HepG2 (cell line): Measurements from ENCODE around the gene LRRC19. TPM values are rescaled to one million over a fixed set of nuclear protein-coding genes. Genes with fewer than 3 reads are reported as not detected.

Experiments used
- ATAC-seq: fragments of 200-7000 bp; cut with Tn5 transposase; 3 replicates; pipeline ENCODE4 v1.9.1; 2020; ENCODE audit warnings: mild to moderate bottlenecking, moderate library complexity
- BruUV-seq: library from RNA; stranded (reverse); fragments of 400-500 nt; replicated peaks from 2 replicates; lab custom pipeline; 2021; lab: Mats Ljungman, UMichigan
- CTCF ChIA-PET: fragments of 300-600 bp; formaldehyde crosslinking; extraction: SDS; loops from one replicate; lab custom pipeline; 2021; ENCODE audit warnings: low total read pairs, inconsistent platforms, low intra/inter-chr PET ratio; lab: Yijun Ruan, JAX
- POLR2A ChIA-PET: fragments of 350-600 bp; sonication (Branson Sonifier 250); formaldehyde crosslinking; loops from one replicate; lab custom pipeline; 2020; ENCODE audit warnings: antibody characterized with exemption, inconsistent platforms; lab: Yijun Ruan, JAX
- DNase-seq: peaks from one replicate; pipeline ENCODE4 v3.0.0-alpha.2; 2015; ENCODE audit warnings: low spot score
- FAIRE-seq: peaks from 3 replicates; lab custom pipeline; 2011; peaks lifted over from hg19 to GRCh38; lab: Jason Lieb, UNC
- H2AFZ ChIP-seq: one replicate; pipeline ENCODE4 v1.6.1; 2011; ENCODE audit warnings: low read length, inconsistent platforms
- H3K27ac ChIP-seq: fragments of 300-600 bp; 3 replicates; pipeline ENCODE4 v1.8.0; 2011; ENCODE audit warnings: mixed run types, mild to moderate bottlenecking, mixed read lengths, low read length, inconsistent platforms; ENCODE audit not compliant: insufficient read depth; ENCODE audit errors: extremely low read length
- H3K27me3 ChIP-seq, 2 experiments: fragments of 200-600 bp in 1 of 2; 2 replicates in 1 of 2; 3 replicates in 1 of 2; pipeline versions ENCODE4 v1.6.0 to v1.8.0; 2011; ENCODE audit warnings: low read length in 2 of 2, mild to moderate bottlenecking in 2 of 2, moderate library complexity in 2 of 2, inconsistent platforms in 1 of 2; ENCODE audit not compliant: insufficient read depth in 2 of 2, control insufficient read depth in 1 of 2
- H3K36me3 ChIP-seq, 2 experiments: fragments of 200-600 bp in 1 of 2; replicated peaks in 1 of 2; 2 replicates in 1 of 2; 3 replicates in 1 of 2; pipeline versions ENCODE4 v1.5.1 to v1.8.0; 2011; ENCODE audit warnings: low read length in 2 of 2, inconsistent platforms in 1 of 2; ENCODE audit not compliant: insufficient read depth in 2 of 2, control insufficient read depth in 1 of 2
- H3K4me1 ChIP-seq: 2 replicates; pipeline ENCODE4 v1.5.1; 2012; ENCODE audit warnings: low read length, inconsistent platforms; ENCODE audit not compliant: insufficient read depth
- H3K4me2 ChIP-seq: 2 replicates; pipeline ENCODE4 v1.6.0; 2011; ENCODE audit warnings: low read depth, low read length, inconsistent platforms
- H3K4me3 ChIP-seq, 3 experiments: fragments of 200-600 bp in 1 of 3; sonication (generic), shearing (Covaris generic) in 1 of 3; replicated peaks in 1 of 3; 2 replicates each; pipeline ENCODE4 v1.5.1; 2011 to 2016; ENCODE audit warnings: low read length in 3 of 3, inconsistent platforms in 2 of 3, low read depth in 2 of 3, mild to moderate bottlenecking in 2 of 3, control low read depth in 1 of 3, mixed read lengths in 1 of 3; ENCODE audit not compliant: insufficient read depth in 1 of 3
- H3K79me2 ChIP-seq: one replicate; pipeline ENCODE4 v1.6.1; 2011; ENCODE audit warnings: low read length, inconsistent platforms; ENCODE audit not compliant: insufficient read depth
- H3K9ac ChIP-seq: 2 replicates; pipeline ENCODE4 v1.6.0; 2011; ENCODE audit warnings: mild to moderate bottlenecking, low read depth, low read length, inconsistent platforms; ENCODE audit not compliant: insufficient read depth
- H3K9me3 ChIP-seq: 2 replicates; pipeline ENCODE4 v1.5.1; 2012; ENCODE audit warnings: mild to moderate bottlenecking, low read length
- H4K20me1 ChIP-seq: 2 replicates; pipeline ENCODE4 v1.6.0; 2011; ENCODE audit warnings: inconsistent platforms, mild to moderate bottlenecking, low read length, moderate library complexity; ENCODE audit not compliant: insufficient read depth
- GZF1 ChIP-seq: sonication (generic); formaldehyde crosslinking; IDR thresholded peaks from 2 replicates; pipeline ENCODE4 v1.5.1; 2020; ENCODE audit warnings: mild to moderate bottlenecking, missing genetic modification reagents
- KAT7 ChIP-seq: IDR thresholded peaks from 2 replicates; pipeline ENCODE4 v1.6.1; 2018; ENCODE audit warnings: borderline replicate concordance, missing compliant biosample characterization
- MATR3 ChIP-seq: sonication (generic); formaldehyde crosslinking; IDR thresholded peaks from 2 replicates; pipeline ENCODE4 v1.4.0; 2020; ENCODE audit warnings: missing genetic modification reagents
- RFX5 ChIP-seq: IDR thresholded peaks from 2 replicates; pipeline ENCODE4 v1.6.1; 2011; ENCODE audit warnings: low read depth, low read length, improper control_type of control experiment
- TBL1XR1 ChIP-seq: fragments of 150-350 bp; IDR thresholded peaks from 2 replicates; pipeline ENCODE4 v1.6.1; 2014; ENCODE audit warnings: borderline replicate concordance, low read length; ENCODE audit not compliant: partially characterized antibody
- YEATS2 ChIP-seq: sonication (generic); formaldehyde crosslinking; IDR thresholded peaks from 2 replicates; pipeline ENCODE4 v1.4.0; 2020; ENCODE audit warnings: missing genetic modification reagents, borderline replicate concordance
- ZBTB8A ChIP-seq: sonication (generic); formaldehyde crosslinking; IDR thresholded peaks from 2 replicates; pipeline ENCODE4 v1.4.0; 2020; ENCODE audit warnings: mild to moderate bottlenecking, low read depth, missing genetic modification reagents, borderline replicate concordance
- ZNF230 ChIP-seq: sonication (generic); formaldehyde crosslinking; IDR thresholded peaks from 2 replicates; pipeline ENCODE4 v1.4.0; 2020; ENCODE audit warnings: mild to moderate bottlenecking, missing genetic modification reagents
- ZNF577 ChIP-seq: sonication (generic); formaldehyde crosslinking; IDR thresholded peaks from 2 replicates; pipeline ENCODE4 v1.4.0; 2020; ENCODE audit warnings: mild to moderate bottlenecking, low read depth, missing genetic modification reagents, borderline replicate concordance
- ZNF850 ChIP-seq: sonication (generic); formaldehyde crosslinking; conservative IDR thresholded peaks from 2 replicates; pipeline ENCODE4 v1.9.0; 2021; ENCODE audit warnings: mild to moderate bottlenecking, missing genetic modification reagents
- WGBS: methylation state at CpG from one replicate; pipeline ENCODE4 v1.1.6; 2017; ENCODE audit warnings: low lambda C conversion rate; 5-methylcytosine and 5-hydroxymethylcytosine counted together
- in situ Hi-C: cut with HindIII; loops from 2 replicates; pipeline ENCODE4 v1.10.0; 2017; ENCODE audit warnings: low pct_unique_long_range_greater_than_20kb; ENCODE audit not compliant: extremely low pct_ligation_motif_present
- intact Hi-C: fragments of 100-400 bp; cut with micrococcal nuclease; formaldehyde crosslinking; loops from one replicate; pipeline ENCODE4 v1.10.0; 2022; ENCODE audit not compliant: unreplicated experiment
- polyA plus RNA-seq, 8 experiments: library from polyadenylated mRNA; depleted of rRNA in 3 of 8; stranded (reverse) in 7 of 8; unstranded in 1 of 8; fragments of >200 nt; fragmentation: Illumina TruSeq in 4 of 8; extraction: Trizol in 4 of 8; gene quantifications; 2 replicates each; pipeline versions ENCODE4 v1.2.1 to v1.2.3, GENCODE V29; 2011 to 2016; ENCODE audit warnings: low read depth in 4 of 8, missing spikeins in 1 of 8, mixed read lengths in 1 of 8; ENCODE audit not compliant: insufficient read depth in 1 of 8
- total RNA-seq, 5 experiments: library from RNA; depleted of rRNA; stranded (reverse); fragments of >200 nt; fragmentation: Illumina TruSeq; extraction: Trizol; gene quantifications; 2 replicates each; pipeline ENCODE4 v1.2.3, GENCODE V29; 2016; ENCODE audit warnings: low read depth in 1 of 5
- TF ChIP-seq, protein P1 (sequence below): sonication (generic); formaldehyde crosslinking; IDR thresholded peaks from 2 replicates; pipeline ENCODE4 v1.5.1; 2020; ENCODE audit warnings: missing genetic modification reagents, mild to moderate bottlenecking, borderline replicate concordance
- TF ChIP-seq, protein P2 (sequence below): sonication (generic); formaldehyde crosslinking; IDR thresholded peaks from 2 replicates; pipeline ENCODE4 v1.4.0; 2020; ENCODE audit warnings: missing genetic modification reagents, mild to moderate bottlenecking, borderline replicate concordance
- TF ChIP-seq, protein P3 (sequence below): sonication (generic); formaldehyde crosslinking; IDR thresholded peaks from 2 replicates; pipeline ENCODE4 v1.8.1; 2023; ENCODE audit warnings: mild to moderate bottlenecking, missing genetic modification reagents, borderline replicate concordance
- TF ChIP-seq, protein P4 (sequence below): IDR thresholded peaks from 2 replicates; pipeline ENCODE4 v1.6.1; 2016; ENCODE audit warnings: missing biosample characterization, missing genetic modification reagents, low read depth
- TF ChIP-seq, protein P5 (sequence below), 2 experiments: sonication (generic) in 1 of 2; formaldehyde crosslinking in 1 of 2; IDR thresholded peaks; 2 replicates each; pipeline versions ENCODE4 v1.4.0 to v1.6.1; 2018 to 2020; ENCODE audit warnings: missing genetic modification reagents in 2 of 2, borderline replicate concordance in 1 of 2, low read depth in 1 of 2, mild to moderate bottlenecking in 1 of 2, missing biosample characterization in 1 of 2

Gene LRRC19
- total and polyA plus RNA-seq, 2 of the 13 experiments (the other 11 are each of a cell fraction or from before 2014, with no cell fraction given): not detected

DNA sequence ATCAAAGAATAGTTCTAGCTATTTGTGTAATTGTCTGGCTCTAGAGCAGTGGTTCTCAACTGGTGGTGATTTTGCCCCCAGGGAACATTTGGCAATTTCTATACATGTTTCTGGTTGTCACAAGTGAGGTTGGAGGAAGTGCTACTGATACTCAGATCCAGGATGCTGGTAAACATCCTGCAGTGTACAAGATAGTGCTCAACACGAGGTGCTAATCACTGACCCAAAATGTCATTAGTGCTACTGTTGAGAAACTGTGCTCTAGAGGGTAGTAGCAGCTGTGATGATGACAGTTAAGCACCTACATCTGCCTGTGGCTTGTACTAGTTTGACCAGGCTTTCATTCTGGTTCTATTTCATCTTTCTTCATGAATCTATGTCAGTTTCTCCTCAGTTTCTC lies 22.1 kb downstream of the LRRC19 start:
- TF ChIP-seq RFX5 (no peak), TBL1XR1 (no peak), KAT7 (no peak), ZNF230 (no peak), MATR3 (CRISPR knock-in tag) (no peak), ZBTB8A (no peak), ZNF850 (CRISPR knock-in tag) (no peak), GZF1 (CRISPR knock-in tag) (no peak), ZNF577 (no peak), YEATS2 (CRISPR knock-in tag) (no peak)
- TF ChIP-seq, protein P1, sequence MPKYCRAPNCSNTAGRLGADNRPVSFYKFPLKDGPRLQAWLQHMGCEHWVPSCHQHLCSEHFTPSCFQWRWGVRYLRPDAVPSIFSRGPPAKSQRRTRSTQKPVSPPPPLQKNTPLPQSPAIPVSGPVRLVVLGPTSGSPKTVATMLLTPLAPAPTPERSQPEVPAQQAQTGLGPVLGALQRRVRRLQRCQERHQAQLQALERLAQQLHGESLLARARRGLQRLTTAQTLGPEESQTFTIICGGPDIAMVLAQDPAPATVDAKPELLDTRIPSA (CRISPR knock-in tag): no peak
- TF ChIP-seq, protein P2, sequence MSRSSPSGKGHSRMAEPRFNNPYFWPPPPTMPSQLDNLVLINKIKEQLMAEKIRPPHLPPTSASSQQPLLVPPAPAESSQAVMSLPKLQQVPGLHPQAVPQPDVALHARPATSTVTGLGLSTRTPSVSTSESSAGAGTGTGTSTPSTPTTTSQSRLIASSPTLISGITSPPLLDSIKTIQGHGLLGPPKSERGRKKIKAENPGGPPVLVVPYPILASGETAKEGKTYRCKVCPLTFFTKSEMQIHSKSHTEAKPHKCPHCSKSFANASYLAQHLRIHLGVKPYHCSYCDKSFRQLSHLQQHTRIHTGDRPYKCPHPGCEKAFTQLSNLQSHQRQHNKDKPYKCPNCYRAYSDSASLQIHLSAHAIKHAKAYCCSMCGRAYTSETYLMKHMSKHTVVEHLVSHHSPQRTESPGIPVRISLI (CRISPR knock-in tag): no peak
- TF ChIP-seq, protein P3, sequence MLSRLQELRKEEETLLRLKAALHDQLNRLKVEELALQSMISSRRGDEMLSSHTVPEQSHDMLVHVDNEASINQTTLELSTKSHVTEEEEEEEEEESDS (CRISPR knock-in tag): no peak
- TF ChIP-seq, protein P4, sequence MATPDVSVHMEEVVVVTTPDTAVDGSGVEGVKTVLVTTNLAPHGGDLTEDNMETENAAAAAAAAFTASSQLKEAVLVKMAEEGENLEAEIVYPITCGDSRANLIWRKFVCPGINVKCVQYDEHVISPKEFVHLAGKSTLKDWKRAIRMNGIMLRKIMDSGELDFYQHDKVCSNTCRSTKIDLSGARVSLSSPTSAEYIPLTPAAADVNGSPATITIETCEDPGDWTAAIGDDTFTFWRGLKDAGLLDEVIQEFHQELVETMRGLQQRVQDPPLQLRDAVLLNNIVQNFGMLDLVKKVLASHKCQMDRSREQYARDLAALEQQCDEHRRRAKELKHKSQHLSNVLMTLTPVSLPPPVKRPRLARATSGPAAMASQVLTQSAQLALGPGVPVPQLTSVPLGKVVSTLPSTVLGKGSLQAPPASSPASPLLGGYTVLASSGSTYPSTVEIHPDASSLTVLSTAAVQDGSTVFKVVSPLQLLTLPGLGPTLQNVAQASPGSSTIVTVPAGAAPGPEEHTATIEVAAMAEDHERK (CRISPR knock-in tag): no peak
- TF ChIP-seq, protein P5, sequence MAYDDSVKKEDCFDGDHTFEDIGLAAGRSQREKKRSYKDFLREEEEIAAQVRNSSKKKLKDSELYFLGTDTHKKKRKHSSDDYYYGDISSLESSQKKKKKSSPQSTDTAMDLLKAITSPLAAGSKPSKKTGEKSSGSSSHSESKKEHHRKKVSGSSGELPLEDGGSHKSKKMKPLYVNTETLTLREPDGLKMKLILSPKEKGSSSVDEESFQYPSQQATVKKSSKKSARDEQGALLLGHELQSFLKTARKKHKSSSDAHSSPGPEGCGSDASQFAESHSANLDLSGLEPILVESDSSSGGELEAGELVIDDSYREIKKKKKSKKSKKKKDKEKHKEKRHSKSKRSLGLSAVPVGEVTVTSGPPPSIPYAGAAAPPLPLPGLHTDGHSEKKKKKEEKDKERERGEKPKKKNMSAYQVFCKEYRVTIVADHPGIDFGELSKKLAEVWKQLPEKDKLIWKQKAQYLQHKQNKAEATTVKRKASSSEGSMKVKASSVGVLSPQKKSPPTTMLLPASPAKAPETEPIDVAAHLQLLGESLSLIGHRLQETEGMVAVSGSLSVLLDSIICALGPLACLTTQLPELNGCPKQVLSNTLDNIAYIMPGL (CRISPR knock-in tag; IDR thresholded peaks at IDR 0.05; ENCODE audit: borderline replicate concordance in 1 of 2, low read depth in 1 of 2): no peak
- CTCF ChIA-PET: no interaction called here
- DNase-seq (no peak), FAIRE-seq (no peak), ATAC-seq (no peak)
- intact Hi-C loops: no loop called here
- in situ Hi-C loops: no loop called here
- Histone ChIP-seq H3K4me2 (no peak overlapping the region), H3K9ac (no peak overlapping the region), H3K4me3 (no peak overlapping the region), H3K79me2 (no peaks in the 10 kb centered on the region), H4K20me1 (no peaks in the 10 kb centered on the region), H3K36me3 (peaks cover 0 to 14% of the 10 kb centered on the region in 2 experiments; a peak in 3 of 5 replicates), H3K4me1 (no peaks in the 10 kb centered on the region), H2AFZ (no peak overlapping the region), H3K27ac (no peak overlapping the region), H3K9me3 (no peaks in the 10 kb centered on the region), H3K27me3 (no peaks in the 10 kb centered on the region)
- POLR2A ChIA-PET: no interaction called here
- no TSS peak for BruUV-seq
- 43% methylated on average over 1 of the region's 1 CpG for WGBS
